Pancreas (tissue), 10 donors: ENCODE results near the gene UBE2L3. TPM values are rescaled to one million over a fixed set of nuclear protein-coding genes. Genes with fewer than 3 reads are reported as not detected.
"Not testable (repeated sequence)": the region's sequence is repeated elsewhere in the genome, so short reads cannot be mapped to it uniquely, and the experiment has no call there.

ENCODE experiments used
- ATAC-seq, 4 donors: fragments of 200-7000 bp; cut with Tn5 transposase; one replicate each; pipeline versions ENCODE4 v1.8.0 to v1.9.1; 2020; ENCODE audit warnings: mild to moderate bottlenecking in 4 of 4, moderate library complexity in 4 of 4
- DNase-seq, 6 donors: peaks; one replicate each; pipeline ENCODE4 v3.0.0-alpha.2; 2020
- FAIRE-seq: peaks from 2 replicates; lab custom pipeline; 2012; peaks lifted over from hg19 to GRCh38; lab: Jason Lieb, UNC
- H3K27ac ChIP-seq, 4 donors: fragments of 200-600 bp; sonication (generic); 1 replicate in 3 of 4; 2 replicates in 1 of 4; pipeline versions ENCODE4 v1.5.0 to v1.8.0; 2020
- H3K27me3 ChIP-seq, 4 donors: fragments of 200-600 bp; one replicate each; pipeline ENCODE4 v1.8.0; 2021
- H3K36me3 ChIP-seq, 3 donors: fragments of 200-600 bp; sonication (generic) in 1 of 3; one replicate each; pipeline versions ENCODE4 v1.5.0 to v1.8.0; 2020 to 2021
- H3K4me1 ChIP-seq, 3 donors: fragments of 200-600 bp; one replicate each; pipeline ENCODE4 v1.8.0; 2021
- H3K4me3 ChIP-seq, 4 donors: fragments of 200-600 bp; sonication (generic) in 2 of 4; one replicate each; pipeline versions ENCODE4 v1.5.0 to v1.8.0; 2020 to 2021
- H3K9me3 ChIP-seq, 4 donors: fragments of 200-600 bp; one replicate each; pipeline ENCODE4 v1.8.0; 2021
- WGBS, 2 donors: extraction: QIAGEN DNeasy Blood & Tissue Kit; methylation state at CpG; one replicate each; pipeline ENCODE4 v1.1.7; 2013; 5-methylcytosine and 5-hydroxymethylcytosine counted together
- intact Hi-C, 3 donors: fragments of 100-400 bp; cut with DNase I; formaldehyde crosslinking; loops; one replicate each; pipeline versions ENCODE4 v1.11.1 to v1.14.2; 2022
- polyA plus RNA-seq, 2 donors: library from polyadenylated mRNA; stranded (reverse); fragments of 200-250 nt; gene quantifications; one replicate each; pipeline ENCODE4 v1.2.3, GENCODE V29; 2013
- total RNA-seq, 6 donors: library from RNA; stranded (reverse); fragmentation: NEBNext Ultra II Directional in 4 of 6; extraction: Animal tissue kit (Norgen Biotek cat#: 25700) in 4 of 6; gene quantifications; one replicate each; pipeline versions ENCODE4 v1.2.1 to v1.2.4, GENCODE V29; 2021 to 2023
- TF ChIP-seq, protein P1 (sequence below), 4 donors: fragments of 200-600 bp; sonication (generic) in 3 of 4; IDR thresholded peaks; one replicate each; pipeline versions ENCODE4 v1.5.0 to v1.8.0; 2021; ENCODE audit warnings: antibody characterized with exemption in 4 of 4
- donor health status: healthy with polysubstance abuse.
- donor health status: DM: no; HTN: no; CAD: no; lungs with moderate emphysema.
- donor health status: DM: no; HTN: no; CAD: no.
- donor health status: control.
- donor health status: control.
- donor health status: Bipolar disorder and iron deficiency.
- donor health status: DM: yes; HTN: yes; CAD: no.
- donor health status: DM: no; HTN: no; CAD: no.
- donor health status: DM: no; HTN: no; CAD: no.
- donor health status: DM: yes; HTN: yes; CAD: no.

UBE2L3 gene
- total and polyA plus RNA-seq, 8 donors, result 10.9 to 24.5 (median 16.2) TPM

DNA sequence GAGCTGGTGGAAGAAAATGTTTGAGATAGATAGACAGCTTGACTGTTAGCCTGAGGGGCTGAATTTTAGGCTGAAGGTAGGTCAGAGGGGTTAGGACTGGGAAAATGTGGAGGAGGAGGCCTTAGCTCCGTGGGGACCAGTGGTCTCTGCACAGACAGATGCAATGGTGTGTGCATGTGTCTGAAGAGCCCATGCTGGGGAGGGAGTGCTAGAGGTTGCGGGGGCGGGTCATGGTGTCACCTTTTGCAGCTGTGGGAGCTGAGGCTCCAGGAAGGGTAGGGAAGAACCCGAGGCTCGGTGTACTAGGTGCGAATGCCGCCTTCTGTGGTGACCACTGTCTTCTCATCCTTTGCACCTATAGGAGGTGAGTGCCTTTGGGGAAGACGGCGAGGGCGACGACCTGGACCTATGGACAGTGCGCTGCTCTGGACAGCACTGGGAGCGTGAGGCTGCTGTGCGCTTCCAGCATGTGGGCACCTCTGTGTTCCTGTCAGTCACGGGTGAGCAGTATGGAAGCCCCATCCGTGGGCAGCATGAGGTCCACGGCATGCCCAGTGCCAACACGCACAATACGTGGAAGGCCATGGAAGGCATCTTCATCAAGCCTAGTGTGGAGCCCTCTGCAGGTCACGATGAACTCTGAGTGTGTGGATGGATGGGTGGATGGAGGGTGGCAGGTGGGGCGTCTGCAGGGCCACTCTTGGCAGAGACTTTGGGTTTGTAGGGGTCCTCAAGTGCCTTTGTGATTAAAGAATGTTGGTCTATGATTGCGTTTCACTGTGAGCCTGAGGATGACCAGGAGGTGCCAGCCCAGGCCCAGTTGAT is 76.2 kb downstream of the UBE2L3 start:
- ATAC-seq (no peak), FAIRE-seq (no peak), DNase-seq (peak in 1 of 6 donors; percentile 68)
- H3K4me3 ChIP-seq, result peak overlapping the region in 3 of 4 donors; percentile 58 to 86 (median 71)
- WGBS, 2 donors, result 57 to 64% methylated on average over 22 of the region's 22 CpGs
- no peaks in the 10 kb centered on the region for H3K27me3 ChIP-seq
- H3K9me3 ChIP-seq, result no peaks in the 10 kb centered on the region
- no peaks in the 10 kb centered on the region for H3K36me3 ChIP-seq
- intact Hi-C loops, result no loop called here
- H3K27ac ChIP-seq, result no peak overlapping the region
- TF ChIP-seq, protein P1, sequence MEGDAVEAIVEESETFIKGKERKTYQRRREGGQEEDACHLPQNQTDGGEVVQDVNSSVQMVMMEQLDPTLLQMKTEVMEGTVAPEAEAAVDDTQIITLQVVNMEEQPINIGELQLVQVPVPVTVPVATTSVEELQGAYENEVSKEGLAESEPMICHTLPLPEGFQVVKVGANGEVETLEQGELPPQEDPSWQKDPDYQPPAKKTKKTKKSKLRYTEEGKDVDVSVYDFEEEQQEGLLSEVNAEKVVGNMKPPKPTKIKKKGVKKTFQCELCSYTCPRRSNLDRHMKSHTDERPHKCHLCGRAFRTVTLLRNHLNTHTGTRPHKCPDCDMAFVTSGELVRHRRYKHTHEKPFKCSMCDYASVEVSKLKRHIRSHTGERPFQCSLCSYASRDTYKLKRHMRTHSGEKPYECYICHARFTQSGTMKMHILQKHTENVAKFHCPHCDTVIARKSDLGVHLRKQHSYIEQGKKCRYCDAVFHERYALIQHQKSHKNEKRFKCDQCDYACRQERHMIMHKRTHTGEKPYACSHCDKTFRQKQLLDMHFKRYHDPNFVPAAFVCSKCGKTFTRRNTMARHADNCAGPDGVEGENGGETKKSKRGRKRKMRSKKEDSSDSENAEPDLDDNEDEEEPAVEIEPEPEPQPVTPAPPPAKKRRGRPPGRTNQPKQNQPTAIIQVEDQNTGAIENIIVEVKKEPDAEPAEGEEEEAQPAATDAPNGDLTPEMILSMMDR (IDR thresholded peaks at IDR 0.05), result no peak
- peaks cover 0 to 12% (median 5%) of the 10 kb centered on the region in 3 donors for H3K4me1 ChIP-seq

DNA sequence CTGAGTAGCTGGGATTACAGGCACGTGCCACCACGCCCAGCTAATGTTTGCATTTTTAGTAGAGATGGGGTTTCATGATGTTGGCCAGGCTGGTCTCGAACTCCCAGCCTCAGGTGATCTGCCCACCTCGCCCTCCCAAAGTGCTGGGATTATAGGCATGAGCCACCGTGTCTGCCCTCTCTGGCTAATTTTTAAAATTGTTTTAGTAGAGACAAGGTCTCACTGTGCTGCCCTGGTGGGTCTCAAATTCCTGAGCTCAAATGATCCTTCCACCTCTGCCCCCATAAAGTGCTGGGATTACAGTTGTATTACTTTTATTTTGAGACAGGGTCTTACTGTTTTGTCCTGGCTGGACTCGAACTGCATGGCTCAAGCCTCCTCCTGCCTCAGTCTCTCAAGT is 78.0 kb downstream of the UBE2L3 start:
- DNase-seq, FAIRE-seq, intact Hi-C loops, H3K36me3 ChIP-seq, H3K9me3 ChIP-seq, H3K27ac ChIP-seq, ATAC-seq, H3K4me3 ChIP-seq, H3K27me3 ChIP-seq: not testable (repeated sequence)
- 75 to 77% methylated on average over 6 of the region's 6 CpGs for WGBS, 2 donors
- peaks cover 0 to 12% (median 5%) of the 10 kb centered on the region in 3 donors for H3K4me1 ChIP-seq

DNA sequence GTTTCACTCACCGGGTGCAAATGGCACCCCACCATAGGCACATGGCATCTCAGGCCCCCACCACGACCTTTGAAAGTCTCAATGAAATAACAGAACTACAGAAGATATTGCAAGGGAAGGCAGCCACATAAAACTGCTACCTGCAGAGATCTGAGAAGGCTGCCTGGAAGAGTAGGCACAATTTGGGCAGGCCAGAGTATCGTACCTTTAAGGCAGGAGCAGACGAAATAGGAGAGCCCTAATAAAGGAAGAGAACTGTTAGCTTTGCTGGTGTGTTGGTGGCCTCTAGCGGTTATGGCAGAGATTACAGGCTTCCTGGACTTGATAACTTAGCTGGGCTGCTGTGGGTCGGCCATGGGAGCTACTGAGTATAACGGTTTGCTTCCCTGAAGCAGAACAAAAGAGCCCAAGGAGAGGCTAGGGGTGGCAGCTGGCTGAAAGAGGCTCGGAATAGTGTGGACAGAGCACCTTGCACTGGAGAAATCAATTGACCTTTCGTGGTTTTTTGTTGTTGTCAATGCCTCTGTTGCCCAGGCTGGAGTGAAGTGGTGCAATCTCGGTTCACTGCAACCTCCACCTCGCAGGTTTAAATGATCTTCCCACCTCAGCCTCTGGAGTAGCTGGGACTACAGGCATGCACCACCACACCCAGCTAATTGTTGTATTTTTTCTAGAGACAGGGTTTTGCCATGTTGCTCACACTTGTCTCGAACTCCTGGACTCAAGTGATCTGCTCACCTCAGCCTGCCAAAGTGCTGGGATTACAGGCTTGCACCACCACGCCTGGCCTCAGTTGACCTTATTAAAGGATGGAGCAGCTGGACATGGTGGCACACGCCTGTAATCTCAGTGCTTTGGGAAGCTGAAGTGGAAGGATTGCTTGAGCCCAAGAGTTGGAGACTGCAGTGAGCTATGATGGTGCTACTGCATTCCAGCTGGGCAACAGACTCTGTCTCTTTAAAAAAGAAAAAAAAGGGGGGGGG is 79.4 kb downstream of the UBE2L3 start:
- H3K36me3 ChIP-seq, result no peaks in the 10 kb centered on the region
- peaks cover 0 to 5% (median 4%) of the 10 kb centered on the region in 3 donors for H3K4me1 ChIP-seq
- no peak overlapping the region for H3K4me3 ChIP-seq
- WGBS, 2 donors, result 39% methylated on average over 14 of the region's 14 CpGs
- TF ChIP-seq, protein P1 (IDR thresholded peaks at IDR 0.05), result peak; percentile 61 to 75 (median 68)
- peak in 3 of 4 donors; percentile 40 to 47 (median 43) for ATAC-seq
- intact Hi-C loops, result no loop called here
- no peaks in the 10 kb centered on the region for H3K27me3 ChIP-seq
- no peaks in the 10 kb centered on the region for H3K9me3 ChIP-seq
- peak; percentile 56 to 85 (median 73) for DNase-seq
- no peak overlapping the region for H3K27ac ChIP-seq
- FAIRE-seq, result no peak

DNA sequence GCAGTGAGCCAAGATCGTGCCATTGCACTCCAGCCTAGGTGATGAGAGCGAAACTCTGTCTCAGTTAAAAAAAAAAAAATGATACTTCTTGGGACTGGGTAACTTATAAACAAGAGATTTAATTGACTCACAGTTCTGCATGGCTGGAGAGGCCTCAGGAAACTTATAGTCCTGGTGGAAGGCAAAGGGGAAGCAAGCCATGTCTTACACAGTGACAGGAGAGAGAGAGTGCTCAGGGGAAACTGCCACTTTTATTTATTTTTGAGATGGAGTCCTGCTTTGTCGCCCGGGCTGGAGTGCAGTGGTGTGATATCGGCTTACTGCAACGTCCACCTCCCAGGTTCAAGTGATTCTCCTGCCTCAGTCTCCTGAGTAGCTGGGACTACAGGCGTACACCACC is 82.8 kb downstream of the UBE2L3 start:
- no peak for FAIRE-seq
- no peak overlapping the region for H3K27ac ChIP-seq
- DNase-seq, result no peak
- peaks cover 0 to 5% (median 0%) of the 10 kb centered on the region in 3 donors for H3K4me1 ChIP-seq
- intact Hi-C loops, result no loop called here
- H3K4me3 ChIP-seq, result no peak overlapping the region
- H3K9me3 ChIP-seq, result no peaks in the 10 kb centered on the region
- WGBS, 2 donors, result 82 to 91% methylated on average over 7 of the region's 7 CpGs
- no peaks in the 10 kb centered on the region for H3K27me3 ChIP-seq
- TF ChIP-seq, protein P1 (IDR thresholded peaks at IDR 0.05), result no peak
- no peak for ATAC-seq
- no peaks in the 10 kb centered on the region for H3K36me3 ChIP-seq
